ENCODE measurements around the gene ANKRD29. TPM values are rescaled to one million over a fixed set of nuclear protein-coding genes. Genes with fewer than 3 reads are reported as not detected.

Gene ANKRD29
- total and polyA plus RNA-seq, 7 donors: 0.57 to 2.1 (median 1.1) TPM

DNA sequence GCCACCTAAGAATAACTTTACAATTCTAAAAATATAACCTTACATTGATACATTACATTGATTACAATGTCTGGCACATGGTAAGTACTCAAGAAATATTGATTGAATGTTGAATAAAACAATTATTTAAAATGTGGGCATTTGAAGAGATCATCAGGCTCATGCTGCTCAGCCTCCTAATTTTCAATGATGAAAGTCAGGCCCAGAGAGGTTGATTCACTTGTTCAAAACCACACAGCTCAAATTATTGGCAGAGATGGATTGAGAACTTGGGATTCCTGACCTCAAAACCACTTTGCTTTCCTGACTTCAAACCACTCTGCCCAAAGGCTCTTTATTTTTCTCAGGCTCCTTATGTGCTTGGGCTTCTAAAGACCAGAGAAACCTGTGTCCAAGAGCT lies 34.7 kb downstream of the ANKRD29 start:
- no peaks in the 10 kb centered on the region for H3K27me3 ChIP-seq (ENCODE audit: insufficient read depth in 3 of 3, low read length in 2 of 3)
- ATAC-seq: no peak
- H3K9me3 ChIP-seq: no peaks in the 10 kb centered on the region
- no peaks in the 10 kb centered on the region for H3K36me3 ChIP-seq (ENCODE audit: insufficient read depth in 1 of 2, low read depth in 1 of 2)
- H3K27ac ChIP-seq: peak overlapping the region; percentile 58
- intact Hi-C loops (cut with DNase I): loop anchor here (10.0 kb wide), 3 partner anchors 177 to 297 kb away; no protein-coding TSS in a partner anchor
- no peak overlapping the region for H3K4me3 ChIP-seq
- TF ChIP-seq CTCF (IDR thresholded peaks at IDR 0.05): no peak
- peaks cover 21% of the 10 kb centered on the region for H3K4me1 ChIP-seq
- no peak for DNase-seq

DNA sequence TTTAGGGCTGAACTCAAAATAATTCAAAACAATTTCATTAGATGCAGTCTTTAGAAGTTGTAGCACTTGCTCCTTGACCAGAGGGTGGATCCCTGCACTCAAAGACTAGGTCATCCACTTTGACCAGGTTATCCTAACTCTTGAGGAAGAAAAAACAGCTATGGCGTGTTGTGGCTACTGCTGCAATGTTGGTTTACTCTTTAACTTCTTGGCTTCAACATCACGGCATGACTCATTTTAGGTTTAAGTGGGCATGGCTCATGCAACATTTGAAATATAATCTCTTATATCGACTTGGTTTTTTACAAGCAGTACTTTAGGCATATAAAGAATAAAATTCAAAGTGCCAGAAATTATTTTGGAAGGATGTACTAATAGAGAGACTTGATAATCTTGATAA lies 35.4 kb downstream of the ANKRD29 start:
- Histone ChIP-seq H3K4me1 (peaks cover 21% of the 10 kb centered on the region), H3K4me3 (no peak overlapping the region), H3K36me3 (ENCODE audit: insufficient read depth in 1 of 2, low read depth in 1 of 2) (no peaks in the 10 kb centered on the region), H3K9me3 (no peaks in the 10 kb centered on the region), H3K27ac (peak overlapping the region; percentile 58), H3K27me3 (ENCODE audit: insufficient read depth in 3 of 3, low read length in 2 of 3) (no peaks in the 10 kb centered on the region)
- intact Hi-C loops (cut with DNase I): loop anchor here (10.0 kb wide), 3 partner anchors 177 to 297 kb away; no protein-coding TSS in a partner anchor
- ATAC-seq: peak; percentile 46 to 69 (median 59)
- WGBS, 3 donors: 45 to 69% (median 47%) methylated on average over 3 of the region's 3 CpGs
- no peak for DNase-seq
- TF ChIP-seq CTCF (IDR thresholded peaks at IDR 0.05): no peak

- 21 to 44% (median 27%) methylated on average over 4 of the region's 4 CpGs for WGBS, 3 donors
- intact Hi-C loops (cut with DNase I): loop anchor here (10.0 kb wide), 3 partner anchors 178 to 298 kb away; no protein-coding TSS in a partner anchor
- Histone ChIP-seq H3K4me1 (peaks cover 21% of the 10 kb centered on the region), H3K27me3 (ENCODE audit: insufficient read depth in 3 of 3, low read length in 2 of 3) (no peaks in the 10 kb centered on the region), H3K4me3 (no peak overlapping the region), H3K36me3 (ENCODE audit: insufficient read depth in 1 of 2, low read depth in 1 of 2) (no peaks in the 10 kb centered on the region), H3K9me3 (no peaks in the 10 kb centered on the region), H3K27ac (peak overlapping the region; percentile 58)
- DNase-seq (no peak), ATAC-seq (peak in 3 of 4 donors; percentile 59 to 63 (median 59))
- no peak for TF ChIP-seq CTCF (IDR thresholded peaks at IDR 0.05)
Observed at GRCh38 chr18:23626451-23627279, 36.0 kb downstream of the ANKRD29 start.

DNA sequence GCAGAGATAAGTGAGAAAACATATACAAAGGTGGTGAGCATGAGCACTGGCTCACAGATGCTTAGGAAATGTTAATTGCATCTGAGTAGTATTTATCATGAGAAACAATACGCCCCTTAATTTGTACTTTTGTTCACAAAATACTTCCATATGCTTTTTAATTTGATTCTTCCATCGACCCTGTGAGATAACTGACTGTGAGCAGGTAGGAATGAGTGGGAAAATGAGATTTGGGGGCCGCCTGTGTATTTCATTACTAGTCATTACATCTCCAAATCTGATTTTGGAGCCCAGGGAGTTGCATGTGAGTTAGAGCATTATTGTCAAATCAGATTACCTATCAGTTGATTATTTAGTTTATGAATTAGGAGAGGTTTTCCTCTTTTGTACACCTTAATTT lies 39.7 kb downstream of the ANKRD29 start:
- 93 to 98% (median 94%) methylated on average over 3 of the region's 3 CpGs for WGBS, 3 donors
- no peak overlapping the region for H3K4me3 ChIP-seq
- intact Hi-C loops (cut with DNase I): loop anchor here (2.0 to 10.0 kb wide), 5 partner anchors 80 to 302 kb away; no protein-coding TSS in a partner anchor
- no peaks in the 10 kb centered on the region for H3K36me3 ChIP-seq (ENCODE audit: insufficient read depth in 1 of 2, low read depth in 1 of 2)
- H3K27me3 ChIP-seq (ENCODE audit: insufficient read depth in 3 of 3, low read length in 2 of 3): peaks cover 0 to 24% (median 5%) of the 10 kb centered on the region in 3 donors
- H3K9me3 ChIP-seq: no peaks in the 10 kb centered on the region
- DNase-seq (no peak), ATAC-seq (no peak)
- peaks cover 18% of the 10 kb centered on the region for H3K4me1 ChIP-seq
- no peak for TF ChIP-seq CTCF (IDR thresholded peaks at IDR 0.05)
- no peak overlapping the region for H3K27ac ChIP-seq

Measured in psoas muscle (tissue), 8 donors.